ENCODE results near the gene RGP1.

DNA sequence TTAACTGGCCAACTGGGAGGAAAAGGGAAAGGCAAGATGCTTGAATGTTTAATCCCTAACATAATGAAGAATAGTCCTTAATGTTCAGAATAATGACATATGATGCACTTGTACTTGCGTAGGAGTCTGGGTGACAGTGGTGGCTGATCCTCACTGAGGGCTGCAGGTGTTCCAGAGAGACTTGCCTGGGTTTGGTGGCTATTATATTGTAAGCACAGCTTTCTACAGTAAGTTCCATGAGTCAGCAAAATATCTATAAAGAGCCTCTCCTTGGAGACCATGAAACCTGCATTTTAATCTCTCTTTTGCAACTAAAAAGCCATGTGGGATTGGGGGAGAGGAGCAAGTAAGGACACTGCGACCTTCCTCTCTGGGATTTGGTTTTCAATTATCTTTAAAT lies 40.5 kb downstream of the RGP1 start:
- TF ChIP-seq, protein P1, sequence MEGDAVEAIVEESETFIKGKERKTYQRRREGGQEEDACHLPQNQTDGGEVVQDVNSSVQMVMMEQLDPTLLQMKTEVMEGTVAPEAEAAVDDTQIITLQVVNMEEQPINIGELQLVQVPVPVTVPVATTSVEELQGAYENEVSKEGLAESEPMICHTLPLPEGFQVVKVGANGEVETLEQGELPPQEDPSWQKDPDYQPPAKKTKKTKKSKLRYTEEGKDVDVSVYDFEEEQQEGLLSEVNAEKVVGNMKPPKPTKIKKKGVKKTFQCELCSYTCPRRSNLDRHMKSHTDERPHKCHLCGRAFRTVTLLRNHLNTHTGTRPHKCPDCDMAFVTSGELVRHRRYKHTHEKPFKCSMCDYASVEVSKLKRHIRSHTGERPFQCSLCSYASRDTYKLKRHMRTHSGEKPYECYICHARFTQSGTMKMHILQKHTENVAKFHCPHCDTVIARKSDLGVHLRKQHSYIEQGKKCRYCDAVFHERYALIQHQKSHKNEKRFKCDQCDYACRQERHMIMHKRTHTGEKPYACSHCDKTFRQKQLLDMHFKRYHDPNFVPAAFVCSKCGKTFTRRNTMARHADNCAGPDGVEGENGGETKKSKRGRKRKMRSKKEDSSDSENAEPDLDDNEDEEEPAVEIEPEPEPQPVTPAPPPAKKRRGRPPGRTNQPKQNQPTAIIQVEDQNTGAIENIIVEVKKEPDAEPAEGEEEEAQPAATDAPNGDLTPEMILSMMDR (IDR thresholded peaks at IDR 0.05) = no peak
- no peak for TF ChIP-seq POLR2A (IDR thresholded peaks at IDR 0.05)
